Mesodermal cell (in vitro differentiated cells): ENCODE data around the gene NOL7.

Source experiments
- H3K27ac ChIP-seq: 2 replicates; pipeline ENCODE4 v1.7.0; 2013; ENCODE audit warnings: mild to moderate bottlenecking, low read depth, low read length, moderate library complexity; ENCODE audit not compliant: severe bottlenecking
- H3K36me3 ChIP-seq: 2 replicates; pipeline ENCODE4 v1.7.1; 2013; ENCODE audit warnings: mild to moderate bottlenecking, low read length, moderate library complexity; ENCODE audit not compliant: control insufficient read depth, insufficient read depth
- H3K4me1 ChIP-seq: one replicate; pipeline ENCODE4 v1.7.1; 2013; ENCODE audit warnings: mild to moderate bottlenecking, low read length; ENCODE audit not compliant: insufficient read depth, control insufficient read depth, poor library complexity, severe bottlenecking
- H3K4me3 ChIP-seq: 2 replicates; pipeline ENCODE4 v1.7.0; 2013; ENCODE audit warnings: low read length, control low read depth, mild to moderate bottlenecking; ENCODE audit not compliant: insufficient read depth, poor library complexity, severe bottlenecking; ENCODE audit errors: extremely low read depth
- H3K9me3 ChIP-seq: 2 replicates; pipeline ENCODE4 v1.7.1; 2013; ENCODE audit warnings: mild to moderate bottlenecking, low read length, moderate library complexity; ENCODE audit not compliant: control insufficient read depth
- WGBS, 2 experiments: methylation state at CpG; one replicate each; pipeline ENCODE4 v1.1.5; 2013; ENCODE audit warnings: missing lambda C conversion rate in 2 of 2; ENCODE audit not compliant: insufficient coverage in 2 of 2; 5-methylcytosine and 5-hydroxymethylcytosine counted together

Gene NOL7

GRCh38 chr6:13624871-13625288 is 9.7 kb downstream of the NOL7 start:
- H3K9me3 ChIP-seq, result no peaks in the 10 kb centered on the region
- H3K27ac ChIP-seq, result no peak overlapping the region
- H3K4me3 ChIP-seq, result no peak overlapping the region
- H3K36me3 ChIP-seq, result peaks cover 87% of the 10 kb centered on the region
- WGBS, 2 experiments, result 70% methylated on average over 3 of the region's 4 CpGs; no CpG with 5 or more reads in 1 of the 2 experiments
- peaks cover 3% of the 10 kb centered on the region for H3K4me1 ChIP-seq

- H3K4me3 ChIP-seq, result no peak overlapping the region
- no peak overlapping the region for H3K27ac ChIP-seq
- H3K4me1 ChIP-seq, result no peaks in the 10 kb centered on the region
- no peaks in the 10 kb centered on the region for H3K9me3 ChIP-seq
- no CpG with 5 or more reads among the region's 4 CpGs for WGBS, 2 experiments
- peaks cover 71% of the 10 kb centered on the region for H3K36me3 ChIP-seq
These were observed 14.5 kb downstream of the NOL7 start for GRCh38 chr6:13629459-13630116.

DNA sequence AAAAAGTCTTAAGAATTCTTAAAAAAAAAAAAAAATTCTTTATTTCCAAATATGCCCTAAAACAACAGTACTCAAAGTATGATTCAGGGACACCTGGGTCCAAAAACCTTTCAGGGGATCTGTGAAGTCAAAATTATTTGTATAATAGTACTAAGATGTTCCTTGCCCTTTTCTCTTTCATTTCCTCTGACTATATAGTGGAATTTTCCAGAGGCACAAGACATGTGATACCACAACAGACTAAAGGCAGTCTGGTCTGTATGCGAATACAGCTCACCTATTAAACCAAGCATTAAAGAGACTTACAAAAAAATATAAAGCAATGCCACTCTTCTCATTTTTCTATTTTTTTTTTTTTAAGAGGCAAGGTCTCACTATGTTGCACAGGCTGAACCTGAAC is 15.4 kb downstream of the NOL7 start:
- peaks cover 72% of the 10 kb centered on the region for H3K36me3 ChIP-seq
- H3K27ac ChIP-seq, result no peak overlapping the region
- H3K9me3 ChIP-seq, result no peaks in the 10 kb centered on the region
- H3K4me1 ChIP-seq, result no peaks in the 10 kb centered on the region
- WGBS, 2 experiments, result 100% methylated on average over 1 of the region's 1 CpG; no CpG with 5 or more reads in 1 of the 2 experiments
- no peak overlapping the region for H3K4me3 ChIP-seq

- Histone ChIP-seq H3K4me1 (no peaks in the 10 kb centered on the region), H3K36me3 (peaks cover 54% of the 10 kb centered on the region), H3K4me3 (no peak overlapping the region), H3K9me3 (no peaks in the 10 kb centered on the region), H3K27ac (no peak overlapping the region)
- 100% methylated on average over 1 of the region's 2 CpGs; no CpG with 5 or more reads in 1 of the 2 experiments for WGBS, 2 experiments
These were observed 18.2 kb downstream of the NOL7 start for GRCh38 chr6:13633343-13633742.

GRCh38 chr6:13635948-13636658 is 21.0 kb downstream of the NOL7 start:
- Histone ChIP-seq H3K27ac (no peak overlapping the region), H3K36me3 (peaks cover 45% of the 10 kb centered on the region), H3K9me3 (no peaks in the 10 kb centered on the region), H3K4me1 (no peaks in the 10 kb centered on the region), H3K4me3 (no peak overlapping the region)
- 79 to 80% methylated on average over 1 to 3 of the region's 4 CpGs for WGBS, 2 experiments

DNA sequence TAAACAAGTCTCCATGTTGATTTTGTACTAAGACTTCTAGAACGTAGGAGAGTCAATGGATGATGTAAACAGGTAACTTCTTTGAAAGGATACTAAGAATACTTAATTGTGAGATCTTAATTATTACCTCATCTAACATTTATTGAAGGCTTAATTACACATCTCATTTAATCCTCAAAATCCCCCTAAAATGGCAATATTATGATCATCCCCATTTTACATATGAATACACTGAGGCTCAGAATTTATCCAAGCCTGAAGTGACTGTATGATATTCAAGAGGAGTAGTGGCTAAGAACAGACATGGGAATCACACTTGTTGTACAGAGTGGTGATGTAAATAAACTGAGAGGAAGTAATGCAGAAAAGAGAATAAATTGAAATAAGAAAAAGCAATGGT is 22.9 kb downstream of the NOL7 start:
- H3K27ac ChIP-seq, result no peak overlapping the region
- H3K4me3 ChIP-seq, result no peak overlapping the region
- H3K4me1 ChIP-seq, result no peaks in the 10 kb centered on the region
- no peaks in the 10 kb centered on the region for H3K9me3 ChIP-seq
- H3K36me3 ChIP-seq, result peaks cover 34% of the 10 kb centered on the region
- no CpG with 5 or more reads among the region's 1 CpG for WGBS, 2 experiments

GRCh38 chr6:13638626-13639025 is 23.5 kb downstream of the NOL7 start:
- H3K4me1 ChIP-seq, result no peaks in the 10 kb centered on the region
- no peak overlapping the region for H3K27ac ChIP-seq
- no peaks in the 10 kb centered on the region for H3K9me3 ChIP-seq
- no peak overlapping the region for H3K4me3 ChIP-seq
- peaks cover 35% of the 10 kb centered on the region for H3K36me3 ChIP-seq
- 83 to 100% methylated on average over 1 of the region's 4 CpGs for WGBS, 2 experiments

DNA sequence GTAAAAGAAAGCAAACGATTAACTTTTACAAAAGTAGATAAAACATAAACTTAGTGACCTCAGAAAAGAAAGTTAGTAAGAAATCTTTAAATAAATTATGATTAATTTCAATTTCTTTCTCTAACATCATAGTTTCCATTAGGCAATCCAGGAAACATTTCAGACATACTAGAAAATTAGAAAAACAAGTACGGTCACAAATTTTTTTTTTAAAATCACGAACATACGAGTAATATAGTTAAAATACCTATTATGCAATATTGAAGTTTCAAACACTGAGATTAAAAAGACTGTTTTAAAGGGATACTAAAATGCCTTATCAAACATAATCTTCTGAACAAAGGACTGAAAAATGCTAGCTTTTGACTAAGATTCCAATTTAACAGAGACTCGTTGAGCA is 26.2 kb downstream of the NOL7 start:
- no CpG with 5 or more reads among the region's 5 CpGs for WGBS, 2 experiments
- no peaks in the 10 kb centered on the region for H3K4me1 ChIP-seq
- H3K9me3 ChIP-seq, result no peaks in the 10 kb centered on the region
- H3K4me3 ChIP-seq, result no peak overlapping the region
- peaks cover 32% of the 10 kb centered on the region for H3K36me3 ChIP-seq
- no peak overlapping the region for H3K27ac ChIP-seq

DNA sequence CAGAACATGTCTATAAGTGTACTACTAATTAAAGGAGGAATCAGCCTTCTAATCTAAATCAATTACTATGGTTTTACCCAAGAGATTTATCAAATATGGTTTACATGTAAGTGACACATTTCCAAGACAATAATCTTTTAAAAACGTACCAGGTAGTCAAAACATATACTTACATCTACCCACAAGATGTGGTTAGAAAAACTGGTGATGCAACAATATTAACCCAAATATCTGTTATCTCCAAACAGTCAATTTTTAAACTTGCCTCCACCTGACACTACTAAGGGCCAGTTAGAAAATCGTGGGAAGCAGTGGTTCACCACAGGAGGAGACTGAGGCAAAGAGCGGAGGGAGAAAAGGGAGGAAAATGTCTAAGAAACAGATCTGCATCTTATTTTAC is 28.0 kb downstream of the NOL7 start:
- no peaks in the 10 kb centered on the region for H3K9me3 ChIP-seq
- H3K4me3 ChIP-seq, result no peak overlapping the region
- peaks cover 29% of the 10 kb centered on the region for H3K36me3 ChIP-seq
- H3K27ac ChIP-seq, result no peak overlapping the region
- no CpG with 5 or more reads among the region's 3 CpGs for WGBS, 2 experiments
- H3K4me1 ChIP-seq, result no peaks in the 10 kb centered on the region

DNA sequence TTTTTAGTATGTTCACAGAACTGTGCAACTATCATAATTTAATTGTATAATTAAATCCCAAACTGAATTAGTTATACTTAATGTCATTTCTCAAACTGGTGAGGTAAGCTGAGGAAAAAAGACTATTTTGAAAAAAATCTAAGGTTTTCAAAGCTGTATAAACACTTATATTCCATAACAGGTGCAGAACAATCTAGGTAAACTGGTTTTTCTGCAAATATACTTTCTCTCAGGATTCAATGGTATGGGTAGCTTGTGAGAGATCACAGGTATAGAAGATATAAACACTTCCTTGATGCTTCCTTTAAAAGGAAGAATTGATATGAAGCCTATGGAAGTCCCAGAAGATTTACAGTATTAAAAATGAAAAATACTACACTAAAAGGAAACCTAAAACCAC is 33.7 kb downstream of the NOL7 start:
- H3K36me3 ChIP-seq, result peaks cover 31% of the 10 kb centered on the region
- no peak overlapping the region for H3K4me3 ChIP-seq
- no peaks in the 10 kb centered on the region for H3K9me3 ChIP-seq
- no peak overlapping the region for H3K27ac ChIP-seq
- H3K4me1 ChIP-seq, result no peaks in the 10 kb centered on the region

- H3K4me1 ChIP-seq, result no peaks in the 10 kb centered on the region
- no peak overlapping the region for H3K4me3 ChIP-seq
- peaks cover 31% of the 10 kb centered on the region for H3K36me3 ChIP-seq
- H3K9me3 ChIP-seq, result no peaks in the 10 kb centered on the region
- WGBS, 2 experiments, result 88 to 94% methylated on average over 3 to 4 of the region's 4 CpGs
- H3K27ac ChIP-seq, result no peak overlapping the region
These were observed 34.3 kb downstream of the NOL7 start for GRCh38 chr6:13649393-13649792.
